Fibroblast of pulmonary artery (primary cell): ENCODE measurements around the gene TYRO3.

ENCODE experiments used
- DNase-seq: peaks from one replicate; pipeline ENCODE4 v3.0.0-alpha.2; 2010; ENCODE audit warnings: low read depth
- H3K4me3 ChIP-seq: replicated peaks from 2 replicates; pipeline ENCODE4 v1.5.1; 2011; ENCODE audit warnings: low read depth, mild to moderate bottlenecking, control low read depth, low read length, moderate library complexity
- CTCF ChIP-seq: IDR thresholded peaks from 2 replicates; pipeline ENCODE4 v1.5.1; 2011; ENCODE audit warnings: mild to moderate bottlenecking, control low read depth, low read length, inconsistent platforms; ENCODE audit errors: missing control alignments

Gene TYRO3

GRCh38 chr15:41536866-41537265 is 22.1 kb upstream of the TYRO3 start:
- DNase-seq = no peak
- H3K4me3 ChIP-seq = no peak overlapping the region
- TF ChIP-seq CTCF = no peak

- DNase-seq = no peak
- no peak for TF ChIP-seq CTCF
- H3K4me3 ChIP-seq = peak overlapping the region; percentile 98
Measured at GRCh38 chr15:41543521-41543870, 15.5 kb upstream of the TYRO3 start.

- DNase-seq = no peak
Measured at GRCh38 chr15:41544650-41545015, 14.4 kb upstream of the TYRO3 start.

GRCh38 chr15:41545218-41545617 is 13.8 kb upstream of the TYRO3 start:
- H3K4me3 ChIP-seq = no peak overlapping the region
- TF ChIP-seq CTCF = no peak
- DNase-seq = no peak

More at GRCh38 chr15:41544650-41545015, 14.4 kb upstream of the TYRO3 start:
- TF ChIP-seq CTCF = no peak
- peak overlapping the region; percentile 98 for H3K4me3 ChIP-seq

GRCh38 chr15:41546851-41547786 is 11.9 kb upstream of the TYRO3 start:
- no peak for TF ChIP-seq CTCF
- DNase-seq = peak; percentile 42
- no peak overlapping the region for H3K4me3 ChIP-seq

- TF ChIP-seq CTCF = no peak
- no peak for DNase-seq
- no peak overlapping the region for H3K4me3 ChIP-seq
Measured at GRCh38 chr15:41550066-41550775, 8.8 kb upstream of the TYRO3 start.
